Endothelial cell of umbilical vein (primary cell): ENCODE measurements around the gene TAOK2. TPM values are rescaled to one million over a fixed set of nuclear protein-coding genes. Genes with fewer than 3 reads are reported as not detected.

Source experiments
- BruUV-seq: library from RNA; stranded (reverse); fragments of 400-500 nt; replicated peaks from 2 replicates; lab custom pipeline; 2021; lab: Mats Ljungman, UMichigan
- CTCF ChIA-PET: fragments of 300-600, 350-600 bp; sonication (Branson Sonifier 250); formaldehyde crosslinking; loops from one replicate; lab custom pipeline; 2021; ENCODE audit warnings: antibody characterized with exemption, inconsistent platforms; lab: Charles Lee
- POLR2A ChIA-PET: fragments of 300-600, 350-600 bp; sonication (Branson Sonifier 250); formaldehyde crosslinking; loops from one replicate; lab custom pipeline; 2021; ENCODE audit warnings: antibody characterized with exemption, inconsistent platforms; lab: Charles Lee
- DNase-seq: peaks from one replicate; pipeline ENCODE4 v3.0.0-alpha.2; 2011; ENCODE audit warnings: low read depth, low spot score
- FAIRE-seq: peaks from 2 replicates; lab custom pipeline; 2011; peaks lifted over from hg19 to GRCh38; lab: Jason Lieb, UNC
- H2AFZ ChIP-seq: 2 replicates; pipeline ENCODE4 v1.6.0; 2012; ENCODE audit warnings: low read depth, low read length, control low read depth, inconsistent platforms
- H3K27ac ChIP-seq: 2 replicates; pipeline ENCODE4 v1.5.1; 2011; ENCODE audit warnings: low read depth, mild to moderate bottlenecking, control low read depth, low read length, moderate library complexity; ENCODE audit not compliant: insufficient read depth
- H3K27me3 ChIP-seq, 2 experiments: 2 replicates each; pipeline versions ENCODE4 v1.6.0 to v1.6.1; 2011; ENCODE audit warnings: low read length in 2 of 2, mixed read lengths in 1 of 2; ENCODE audit not compliant: control insufficient read depth in 2 of 2, insufficient read depth in 2 of 2
- H3K36me3 ChIP-seq, 2 experiments: 2 replicates in 1 of 2; 3 replicates in 1 of 2; pipeline ENCODE4 v1.5.1; 2011; ENCODE audit warnings: low read length in 2 of 2, mild to moderate bottlenecking in 1 of 2, moderate library complexity in 1 of 2; ENCODE audit not compliant: control insufficient read depth in 2 of 2, insufficient read depth in 2 of 2; ENCODE audit errors: extremely low read depth in 1 of 2
- H3K4me1 ChIP-seq: 3 replicates; pipeline ENCODE4 v1.5.1; 2011; ENCODE audit warnings: mild to moderate bottlenecking, low read length; ENCODE audit not compliant: control insufficient read depth, insufficient read depth; ENCODE audit errors: extremely low read depth
- H3K4me2 ChIP-seq: 2 replicates; pipeline ENCODE4 v1.6.1; 2011; ENCODE audit warnings: low read length, control low read depth, mixed read lengths; ENCODE audit not compliant: insufficient read depth
- H3K4me3 ChIP-seq, 3 experiments: fragments of 200-600 bp in 1 of 3; sonication (generic), shearing (Covaris generic) in 1 of 3; replicated peaks in 1 of 3; 2 replicates each; pipeline ENCODE4 v1.5.1; 2011 to 2016; ENCODE audit warnings: control low read depth in 3 of 3, low read length in 3 of 3, mild to moderate bottlenecking in 2 of 3, inconsistent platforms in 1 of 3, low read depth in 1 of 3, moderate library complexity in 1 of 3; ENCODE audit not compliant: insufficient read depth in 1 of 3
- H3K79me2 ChIP-seq: 2 replicates; pipeline ENCODE4 v1.6.0; 2012; ENCODE audit warnings: low read length, inconsistent platforms; ENCODE audit not compliant: control insufficient read depth, insufficient read depth
- H3K9ac ChIP-seq: replicated peaks from 2 replicates; pipeline ENCODE3; 2011; ENCODE audit warnings: low read length, control low read depth; ENCODE audit not compliant: insufficient read depth; ENCODE audit errors: extremely low read depth
- H3K9me1 ChIP-seq: replicated peaks from 3 replicates; pipeline ENCODE4 v1.6.0; 2011; ENCODE audit warnings: mild to moderate bottlenecking, low read length; ENCODE audit not compliant: control insufficient read depth, insufficient read depth; ENCODE audit errors: extremely low read depth
- H3K9me3 ChIP-seq: replicated peaks from 2 replicates; pipeline ENCODE4 v1.5.1; 2012; ENCODE audit warnings: low read length, inconsistent platforms; ENCODE audit not compliant: control insufficient read depth, insufficient read depth
- H4K20me1 ChIP-seq: replicated peaks from 2 replicates; pipeline ENCODE3; 2011; ENCODE audit warnings: mild to moderate bottlenecking, low read length; ENCODE audit not compliant: control insufficient read depth, insufficient read depth; ENCODE audit errors: extremely low read depth
- CTCF ChIP-seq, 2 donors: IDR thresholded peaks; 1 replicate in 1 of 2; 2 replicates in 1 of 2; pipeline ENCODE4 v1.5.1; 2011; ENCODE audit warnings: low read length in 2 of 2, mild to moderate bottlenecking in 2 of 2, moderate library complexity in 2 of 2, control low read depth in 1 of 2, inconsistent platforms in 1 of 2, low read depth in 1 of 2; ENCODE audit not compliant: insufficient read depth in 1 of 2; ENCODE audit errors: extremely low read depth in 1 of 2
- EZH2 ChIP-seq: IDR thresholded peaks from 2 replicates; pipeline ENCODE4 v1.6.1; 2012; ENCODE audit warnings: borderline replicate concordance, low read depth, mild to moderate bottlenecking, moderate library complexity, low read length, inconsistent platforms; ENCODE audit not compliant: severe bottlenecking
- FOS ChIP-seq: IDR thresholded peaks from 2 replicates; pipeline ENCODE4 v1.6.1; 2011; ENCODE audit warnings: mild to moderate bottlenecking, low read length, moderate library complexity, borderline replicate concordance; ENCODE audit not compliant: insufficient read depth
- GATA2 ChIP-seq: IDR thresholded peaks from 2 replicates; pipeline ENCODE4 v1.7.0; 2011; ENCODE audit warnings: low read depth, mild to moderate bottlenecking, moderate library complexity, mixed read lengths, low read length; ENCODE audit not compliant: insufficient read length, insufficient read depth
- JUN ChIP-seq: IDR thresholded peaks from 2 replicates; pipeline ENCODE4 v1.6.1; 2011; ENCODE audit warnings: borderline replicate concordance, low read depth; ENCODE audit not compliant: insufficient read length, insufficient read depth
- MAX ChIP-seq: IDR thresholded peaks from 2 replicates; pipeline ENCODE4 v1.6.1; 2011; ENCODE audit not compliant: insufficient read depth, insufficient read length
- MYC ChIP-seq: IDR thresholded peaks from one replicate; pipeline ENCODE4 v1.6.1; 2011; ENCODE audit warnings: mild to moderate bottlenecking, low read depth, low read length
- POLR2A ChIP-seq: IDR thresholded peaks from 2 replicates; pipeline ENCODE4 v1.6.1; 2012; ENCODE audit warnings: low read depth, mild to moderate bottlenecking, control low read depth, low read length
- POLR2AphosphoS5 ChIP-seq: IDR thresholded peaks from 2 replicates; pipeline ENCODE4 v1.6.1; 2012; ENCODE audit warnings: low read depth, mild to moderate bottlenecking, control low read depth, low read length, moderate library complexity; ENCODE audit not compliant: insufficient read depth
- dilution Hi-C: fragments of 300-500 bp; cut with MboI; formaldehyde crosslinking; loops from one replicate; pipeline ENCODE4 v1.15.0; 2019; ENCODE audit warnings: low sequenced_read_pairs; ENCODE audit not compliant: extremely low pct_ligation_motif_present
- intact Hi-C: fragments of 100-400 bp; cut with micrococcal nuclease; formaldehyde crosslinking; loops from one replicate; pipeline ENCODE4 v1.10.0; 2022
- polyA plus RNA-seq, 4 experiments: library from polyadenylated mRNA; depleted of rRNA in 3 of 4; stranded (reverse) in 3 of 4; unstranded in 1 of 4; fragments of >200 nt; gene quantifications; 2 replicates each; pipeline versions ENCODE4 v1.2.1 to v1.2.3, GENCODE V29; 2011 to 2012; ENCODE audit warnings: missing spikeins in 1 of 4
- total RNA-seq: library from RNA; stranded (reverse); gene quantifications from 2 replicates; pipeline ENCODE4 v1.2.3, GENCODE V29; 2021

TAOK2 gene
- total and polyA plus RNA-seq, 2 donors (not counting 3 experiments of a cell fraction or from before 2014, with no cell fraction given): 52.8 to 114 TPM

GRCh38 chr16:29963021-29963743 is 10.5 kb upstream of the TAOK2 start:
- dilution Hi-C loops (no loop called here), intact Hi-C loops (no loop called here)
- H3K27ac ChIP-seq: no peak overlapping the region
- ChIA-PET POLR2A (interaction anchor here (2.9 kb wide), 1 partner anchor 10 kb away, joined by 14 read pairs; the partner anchor contains the start of gene TAOK2), CTCF (interaction anchor here (0.6 to 3.8 kb wide), 8 partner anchors 10 to 272 kb away, joined by 3 to 16 read pairs (median 4); partner anchors contain the start of genes ASPHD1 and KCTD13)
- H2AFZ ChIP-seq: peak overlapping the region; percentile 61
- H3K4me2 ChIP-seq: peak overlapping the region; percentile 93
- H3K27me3 ChIP-seq: no peaks in the 10 kb centered on the region
- DNase-seq (no peak), FAIRE-seq (no peak)
- H3K79me2 ChIP-seq: peaks cover 2% of the 10 kb centered on the region
- H3K4me3 ChIP-seq: peak overlapping the region in 2 of 3 experiments; percentile 63 to 82
- H3K9ac ChIP-seq: peak overlapping the region; percentile 83
- H3K36me3 ChIP-seq: peaks cover 0 to 2% of the 10 kb centered on the region in 2 experiments
- H3K9me1 ChIP-seq: no peaks in the 10 kb centered on the region
- H3K4me1 ChIP-seq: peaks cover 15% of the 10 kb centered on the region
- no peaks in the 10 kb centered on the region for H4K20me1 ChIP-seq
- BruUV-seq: no TSS peak
- no peaks in the 10 kb centered on the region for H3K9me3 ChIP-seq
- TF ChIP-seq JUN (no peak), FOS (no peak), EZH2 (no peak), POLR2A (no peak), POLR2AphosphoS5 (no peak), MAX (no peak), CTCF (IDR thresholded peaks at IDR 0.05; ENCODE audit: extremely low read depth in 1 of 2, insufficient read depth in 1 of 2, low read depth in 1 of 2, low read length in 2 of 2) (no peak), MYC (no peak), GATA2 (no peak)
